Keratinocyte (primary cell): Measurements from ENCODE around the gene CDC42EP1. TPM values are rescaled to one million over a fixed set of nuclear protein-coding genes. Genes with fewer than 3 reads are reported as not detected.

Experiments used
- DNase-seq: peaks from one replicate; pipeline ENCODE4 v3.0.0-alpha.2; 2011; ENCODE audit warnings: low read depth, missing footprints, low spot score
- FAIRE-seq: peaks from 2 replicates; lab custom pipeline; 2011; peaks lifted over from hg19 to GRCh38; lab: Jason Lieb, UNC
- H2AFZ ChIP-seq: 2 replicates; pipeline ENCODE4 v1.6.0; 2012; ENCODE audit warnings: low read length, control low read depth, inconsistent platforms; ENCODE audit not compliant: control insufficient read depth
- H3K27ac ChIP-seq: 2 replicates; pipeline ENCODE4 v1.5.1; 2011; ENCODE audit warnings: low read length; ENCODE audit not compliant: control insufficient read depth, insufficient read depth
- H3K27me3 ChIP-seq: 3 replicates; pipeline ENCODE4 v1.6.0; 2011; ENCODE audit warnings: low read length; ENCODE audit not compliant: control insufficient read depth, insufficient read depth; ENCODE audit errors: extremely low read depth
- H3K36me3 ChIP-seq, 2 experiments: 2 replicates in 1 of 2; 3 replicates in 1 of 2; pipeline ENCODE4 v1.5.1; 2011; ENCODE audit warnings: low read length in 2 of 2, mild to moderate bottlenecking in 1 of 2; ENCODE audit not compliant: control insufficient read depth in 2 of 2, insufficient read depth in 2 of 2; ENCODE audit errors: extremely low read depth in 1 of 2
- H3K4me1 ChIP-seq: 3 replicates; pipeline ENCODE4 v1.5.1; 2011; ENCODE audit warnings: low read length; ENCODE audit not compliant: control insufficient read depth, insufficient read depth; ENCODE audit errors: extremely low read depth
- H3K4me2 ChIP-seq: 3 replicates; pipeline ENCODE4 v1.6.0; 2011; ENCODE audit warnings: low read depth, low read length; ENCODE audit not compliant: control insufficient read depth, insufficient read depth; ENCODE audit errors: extremely low read depth
- H3K4me3 ChIP-seq, 3 experiments: fragments of 200-600 bp in 1 of 3; sonication (generic) in 1 of 3; 2 replicates in 2 of 3; 3 replicates in 1 of 3; pipeline ENCODE4 v1.5.1; 2011 to 2016; ENCODE audit warnings: low read length in 3 of 3, mild to moderate bottlenecking in 3 of 3, control low read depth in 2 of 3, inconsistent platforms in 1 of 3, low read depth in 1 of 3, mixed read lengths in 1 of 3, mixed run types in 1 of 3, moderate library complexity in 1 of 3; ENCODE audit not compliant: control insufficient read depth in 2 of 3, insufficient read depth in 2 of 3; ENCODE audit errors: extremely low read depth in 1 of 3
- H3K79me2 ChIP-seq: 2 replicates; pipeline ENCODE4 v1.6.0; 2012; ENCODE audit warnings: low read length; ENCODE audit not compliant: control insufficient read depth, insufficient read depth
- H3K9ac ChIP-seq: 3 replicates; pipeline ENCODE4 v1.6.0; 2011; ENCODE audit warnings: low read length; ENCODE audit not compliant: control insufficient read depth, insufficient read depth; ENCODE audit errors: extremely low read depth
- H3K9me1 ChIP-seq: 3 replicates; pipeline ENCODE4 v1.6.0; 2011; ENCODE audit warnings: low read length; ENCODE audit not compliant: control insufficient read depth, insufficient read depth; ENCODE audit errors: extremely low read depth
- H3K9me3 ChIP-seq: 2 replicates; pipeline ENCODE4 v1.5.1; 2012; ENCODE audit warnings: low read depth, low read length; ENCODE audit not compliant: control insufficient read depth
- H4K20me1 ChIP-seq: 3 replicates; pipeline ENCODE4 v1.6.0; 2011; ENCODE audit warnings: low read length; ENCODE audit not compliant: control insufficient read depth, insufficient read depth; ENCODE audit errors: extremely low read depth
- EZH2 ChIP-seq: IDR thresholded peaks from one replicate; pipeline ENCODE4 v1.6.1; 2012; ENCODE audit warnings: inconsistent platforms, mild to moderate bottlenecking, low read length, moderate library complexity
- dilution Hi-C: fragments of 300-500 bp; cut with MboI; formaldehyde crosslinking; loops from one replicate; pipeline ENCODE4 v1.7.0; 2020; ENCODE audit warnings: low sequenced_read_pairs; ENCODE audit not compliant: extremely low pct_ligation_motif_present
- polyA plus RNA-seq, 5 experiments: library from polyadenylated mRNA; depleted of rRNA in 3 of 5; stranded (reverse) in 3 of 5; stranded (forward) in 1 of 5; unstranded in 1 of 5; fragments of >200 nt; gene quantifications; 1 replicate in 1 of 5; 2 replicates in 3 of 5; 3 replicates in 1 of 5; pipeline versions ENCODE4 v1.2.1 to v1.2.3, GENCODE V29; 2011 to 2012; ENCODE audit warnings: missing spikeins in 2 of 5, low read depth in 1 of 5, low replicate concordance in 1 of 5
- TF ChIP-seq, protein P1 (sequence below), 3 experiments: IDR thresholded peaks in 1 of 3; conservative IDR thresholded peaks in 1 of 3; optimal IDR thresholded peaks in 1 of 3; 2 replicates in 2 of 3; 3 replicates in 1 of 3; pipeline versions ENCODE3 to v1.5.1; 2011; ENCODE audit warnings: low read length in 3 of 3, mild to moderate bottlenecking in 3 of 3, moderate library complexity in 2 of 3, control low read depth in 1 of 3, inconsistent platforms in 1 of 3; ENCODE audit not compliant: insufficient read depth in 2 of 3; ENCODE audit errors: extremely low read depth in 1 of 3

The CDC42EP1 gene
- polyA plus RNA-seq, 1 donor (not counting 4 experiments of a cell fraction or from before 2014, with no cell fraction given), result 10.5 TPM

DNA sequence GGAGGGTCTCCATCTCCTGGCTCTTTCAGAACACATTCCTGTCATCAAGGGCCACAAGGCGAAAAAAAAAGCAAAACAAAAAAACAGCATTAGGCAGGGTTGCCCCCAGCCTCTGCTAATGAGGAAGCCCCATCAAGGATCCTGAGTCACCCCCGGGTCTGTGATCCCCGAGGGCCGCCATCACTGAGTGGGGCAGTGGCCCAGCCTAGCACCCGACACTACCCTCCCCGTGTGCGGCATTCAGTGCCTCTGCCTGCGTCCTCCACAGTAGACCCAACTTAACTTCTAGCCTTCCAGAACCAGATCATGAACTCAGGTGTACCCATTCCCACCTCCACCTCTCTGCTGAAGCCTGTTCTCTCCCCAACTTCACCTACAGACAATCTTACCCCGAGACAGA, 6.6 kb upstream of the CDC42EP1 start:
- Histone ChIP-seq H4K20me1 (no peaks in the 10 kb centered on the region), H3K4me3 (no peak overlapping the region), H3K27me3 (no peaks in the 10 kb centered on the region), H3K4me2 (no peak overlapping the region), H3K9me1 (no peaks in the 10 kb centered on the region), H3K79me2 (no peaks in the 10 kb centered on the region), H3K9ac (no peak overlapping the region), H3K36me3 (no peaks in the 10 kb centered on the region), H3K27ac (no peak overlapping the region), H3K9me3 (no peaks in the 10 kb centered on the region), H3K4me1 (peaks cover 24% of the 10 kb centered on the region), H2AFZ (no peak overlapping the region)
- no peak for DNase-seq
- dilution Hi-C loops, result no loop called here
- FAIRE-seq, result no peak
- TF ChIP-seq EZH2, result no peak
- TF ChIP-seq, protein P1, sequence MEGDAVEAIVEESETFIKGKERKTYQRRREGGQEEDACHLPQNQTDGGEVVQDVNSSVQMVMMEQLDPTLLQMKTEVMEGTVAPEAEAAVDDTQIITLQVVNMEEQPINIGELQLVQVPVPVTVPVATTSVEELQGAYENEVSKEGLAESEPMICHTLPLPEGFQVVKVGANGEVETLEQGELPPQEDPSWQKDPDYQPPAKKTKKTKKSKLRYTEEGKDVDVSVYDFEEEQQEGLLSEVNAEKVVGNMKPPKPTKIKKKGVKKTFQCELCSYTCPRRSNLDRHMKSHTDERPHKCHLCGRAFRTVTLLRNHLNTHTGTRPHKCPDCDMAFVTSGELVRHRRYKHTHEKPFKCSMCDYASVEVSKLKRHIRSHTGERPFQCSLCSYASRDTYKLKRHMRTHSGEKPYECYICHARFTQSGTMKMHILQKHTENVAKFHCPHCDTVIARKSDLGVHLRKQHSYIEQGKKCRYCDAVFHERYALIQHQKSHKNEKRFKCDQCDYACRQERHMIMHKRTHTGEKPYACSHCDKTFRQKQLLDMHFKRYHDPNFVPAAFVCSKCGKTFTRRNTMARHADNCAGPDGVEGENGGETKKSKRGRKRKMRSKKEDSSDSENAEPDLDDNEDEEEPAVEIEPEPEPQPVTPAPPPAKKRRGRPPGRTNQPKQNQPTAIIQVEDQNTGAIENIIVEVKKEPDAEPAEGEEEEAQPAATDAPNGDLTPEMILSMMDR (optimal IDR thresholded peaks at IDR 0.05 in 1 of 3, IDR thresholded peaks at IDR 0.05 in 1 of 3, conservative IDR thresholded peaks at IDR 0.05 in 1 of 3; ENCODE audit: extremely low read depth in 1 of 3, insufficient read depth in 2 of 3, low read length in 3 of 3), result no peak

DNA sequence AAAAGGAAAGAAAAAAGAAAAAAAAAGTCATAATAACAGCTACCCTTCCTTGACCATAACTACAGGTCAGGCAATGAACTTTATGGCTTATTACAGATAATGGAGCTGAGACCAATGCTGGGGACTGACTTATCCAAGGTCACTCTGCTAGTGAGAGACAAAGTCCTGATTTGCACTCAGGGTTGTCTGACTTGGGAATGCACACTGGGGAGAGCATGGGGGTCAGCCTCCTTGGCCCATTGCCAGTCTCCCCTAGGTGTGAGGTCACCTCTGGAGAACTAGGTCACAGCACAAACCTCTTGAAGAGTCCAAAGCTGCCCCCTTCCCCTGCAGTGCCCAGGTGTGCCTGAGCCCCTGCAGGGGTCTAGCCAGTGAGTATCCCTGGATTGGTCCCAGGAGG, 5.3 kb upstream of the CDC42EP1 start:
- peak; percentile 68 for FAIRE-seq
- Histone ChIP-seq H3K36me3 (no peaks in the 10 kb centered on the region), H3K9ac (no peak overlapping the region), H3K4me1 (peaks cover 30% of the 10 kb centered on the region), H3K4me3 (no peak overlapping the region), H3K27ac (no peak overlapping the region), H3K9me1 (no peaks in the 10 kb centered on the region), H3K27me3 (no peaks in the 10 kb centered on the region), H3K79me2 (no peaks in the 10 kb centered on the region), H2AFZ (no peak overlapping the region), H3K9me3 (no peaks in the 10 kb centered on the region), H4K20me1 (no peaks in the 10 kb centered on the region), H3K4me2 (no peak overlapping the region)
- no peak for DNase-seq
- TF ChIP-seq EZH2, result no peak
- TF ChIP-seq, protein P1 (optimal IDR thresholded peaks at IDR 0.05 in 1 of 3, IDR thresholded peaks at IDR 0.05 in 1 of 3, conservative IDR thresholded peaks at IDR 0.05 in 1 of 3; ENCODE audit: extremely low read depth in 1 of 3, insufficient read depth in 2 of 3, low read length in 3 of 3), result no peak
- dilution Hi-C loops, result no loop called here
